SIG-M5 treated with dmso at 0.1 percent for 504 hours (cell line): ENCODE data around the gene TMEM82.

ENCODE experiments used
- DNase-seq: peaks from one replicate; lab custom pipeline; 2025; ENCODE audit not compliant: unreplicated experiment; lab: John Stamatoyannopoulos, UW

TMEM82 gene

DNA sequence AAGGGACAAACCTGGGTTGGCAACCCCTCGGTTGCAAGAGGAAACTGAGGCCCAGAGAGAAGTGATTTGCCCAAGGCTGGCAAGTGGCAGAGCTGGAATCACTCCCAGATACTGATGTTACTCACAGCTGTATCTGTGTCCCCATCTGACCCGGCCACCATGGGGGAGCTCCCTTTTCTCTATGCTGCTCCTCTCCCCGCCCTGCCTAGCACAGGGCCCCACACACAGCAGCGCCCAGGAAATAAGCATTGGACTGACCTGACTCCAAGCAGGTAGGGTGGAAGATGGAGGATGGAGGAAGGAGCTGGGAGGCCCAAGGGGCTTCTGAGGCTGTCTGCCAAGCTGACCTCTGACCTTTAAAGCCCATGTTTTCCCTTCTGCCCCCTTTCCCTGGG is 13.3 kb downstream of the TMEM82 start:
- DNase-seq = no peak

DNA sequence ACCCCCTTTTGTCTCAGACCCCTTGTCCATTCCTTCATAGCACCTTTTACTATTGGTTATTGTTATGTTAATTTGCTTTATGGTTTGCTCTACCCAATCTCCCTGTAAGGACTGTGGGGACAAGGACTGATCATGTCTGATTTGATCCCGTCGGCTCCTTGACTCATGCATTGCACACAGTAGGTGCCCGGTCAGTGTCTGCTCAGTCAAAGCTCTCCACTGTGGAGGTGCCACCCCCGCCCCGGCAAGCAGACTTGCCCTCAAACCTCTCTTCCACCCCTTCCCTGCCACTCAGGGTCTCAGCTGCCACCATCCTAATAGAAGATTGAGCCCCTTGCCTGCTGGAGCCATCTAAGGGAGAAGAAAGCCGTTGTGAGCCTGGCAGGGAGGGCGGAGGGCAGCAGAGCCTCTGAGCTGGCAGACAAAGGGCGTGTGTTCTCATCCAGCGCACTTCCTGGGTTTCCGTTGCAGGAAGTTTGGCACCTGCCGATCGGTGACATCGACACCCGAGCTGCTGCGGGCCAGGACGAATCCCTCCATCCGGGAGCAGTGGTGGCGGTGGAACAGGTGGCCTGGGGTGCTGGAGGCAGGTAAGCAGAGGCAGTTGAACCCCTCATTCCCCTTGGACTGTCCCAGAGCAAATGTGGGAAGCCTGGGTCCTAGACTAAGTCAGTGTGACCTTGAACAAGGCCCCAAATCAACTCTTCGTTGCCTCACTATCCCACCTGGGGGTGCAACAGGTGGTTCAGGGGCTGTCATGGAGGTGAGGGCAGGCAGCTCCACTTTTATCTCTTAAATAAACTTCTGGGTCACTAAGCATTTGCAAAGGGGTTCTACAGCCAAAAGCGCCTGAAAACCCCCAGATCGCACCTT is 14.1 kb downstream of the TMEM82 start:
- DNase-seq = no peak

DNA sequence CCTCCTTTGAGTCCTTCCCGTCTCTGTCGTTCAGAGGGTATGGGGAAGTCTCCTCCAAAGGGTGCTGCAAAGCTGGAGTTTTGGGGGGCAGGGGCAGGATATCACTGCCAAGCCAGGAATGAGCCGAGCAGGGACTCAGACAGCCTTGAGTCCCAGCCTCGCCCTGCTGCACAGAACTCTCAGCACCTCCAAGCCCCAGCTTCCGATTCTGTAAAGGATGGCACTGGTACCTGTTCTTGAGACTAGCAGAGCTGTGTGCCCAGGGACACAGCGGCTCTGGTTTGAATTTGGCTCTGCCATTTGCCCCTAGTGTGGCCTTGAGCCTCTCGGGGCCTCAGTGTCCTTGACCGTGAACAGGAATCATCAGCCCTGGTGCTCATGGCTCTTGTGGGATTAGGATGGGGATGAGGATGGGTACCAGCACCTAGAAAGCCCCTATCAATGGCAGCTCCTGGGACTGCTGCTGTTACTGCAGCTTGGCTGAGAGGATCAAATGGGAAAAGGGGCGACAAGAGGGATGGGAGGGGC is 14.8 kb downstream of the TMEM82 start:
- no peak for DNase-seq

DNA sequence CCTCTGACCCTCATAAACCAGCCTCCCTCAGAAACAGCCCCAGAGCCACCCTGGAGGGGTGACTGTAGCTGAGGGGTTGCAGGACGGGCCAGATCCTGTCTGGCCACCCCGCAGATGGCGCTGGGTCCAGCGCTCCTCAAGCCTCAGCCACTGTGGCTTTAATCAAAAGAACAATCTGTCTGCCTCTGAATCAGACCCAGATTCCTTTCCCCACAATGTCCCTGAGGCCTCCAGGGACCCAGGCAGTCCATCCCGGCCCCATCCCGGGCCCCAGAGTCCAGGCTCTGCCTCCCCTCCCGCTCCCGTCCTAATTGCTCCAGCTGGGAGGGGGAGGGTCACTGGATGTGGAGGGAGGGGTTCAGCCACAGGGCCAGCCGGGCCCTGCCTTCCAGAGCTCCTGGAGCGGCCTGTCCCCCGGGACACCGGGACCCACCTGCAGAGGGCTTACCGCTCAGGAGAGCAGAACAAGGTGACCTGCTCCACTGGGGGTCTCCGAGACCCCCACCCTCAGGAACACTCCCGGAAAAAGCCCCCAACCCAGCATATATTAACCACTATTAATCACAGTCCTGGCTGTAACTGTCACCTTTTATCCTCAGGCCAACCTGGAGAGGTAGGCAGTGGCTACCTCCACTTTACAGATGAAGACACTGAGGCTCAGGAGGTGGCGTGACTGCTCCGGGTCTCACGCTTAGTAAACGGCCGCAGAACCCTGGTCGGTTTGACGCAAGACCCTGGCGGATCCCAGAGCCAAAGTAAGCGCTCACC is 15.5 kb downstream of the TMEM82 start:
- no peak for DNase-seq

DNA sequence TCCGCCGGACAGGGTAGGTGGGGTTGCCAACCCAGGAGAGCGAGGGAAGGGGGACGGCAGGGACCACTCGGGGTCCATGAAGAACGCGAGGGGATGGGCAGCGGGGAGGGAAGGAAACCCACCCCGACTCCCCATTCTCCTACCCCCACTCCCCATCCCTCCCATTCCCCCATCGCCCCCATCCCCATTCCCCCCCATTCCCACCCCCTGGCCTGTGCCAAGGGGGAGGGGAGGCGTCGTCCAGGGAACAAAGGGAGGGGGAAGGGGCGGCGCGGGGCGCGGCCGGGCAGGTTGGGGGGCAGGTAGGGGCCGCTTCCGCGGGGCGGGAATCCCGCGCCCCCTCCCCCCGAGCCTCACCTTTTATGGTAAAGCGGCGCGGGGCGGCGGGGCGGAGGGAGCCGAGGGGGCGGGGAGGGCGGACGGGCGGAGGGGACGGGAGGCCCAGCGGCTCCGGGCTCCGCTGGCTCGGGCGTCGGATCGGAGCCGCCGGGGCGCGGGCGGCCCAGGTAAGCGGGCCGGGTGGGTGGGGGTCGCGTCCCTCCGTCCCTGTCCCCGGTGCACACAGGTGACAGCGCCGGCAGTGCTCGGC is 16.1 kb downstream of the TMEM82 start, which contains the start of gene FBLIM1:
Gene FBLIM1 (plus strand): TSS at position 453 of the 589 bp plus-strand sequence. CDS start 6,189 bp downstream, outside the sequence.
- DNase-seq = no peak

DNA sequence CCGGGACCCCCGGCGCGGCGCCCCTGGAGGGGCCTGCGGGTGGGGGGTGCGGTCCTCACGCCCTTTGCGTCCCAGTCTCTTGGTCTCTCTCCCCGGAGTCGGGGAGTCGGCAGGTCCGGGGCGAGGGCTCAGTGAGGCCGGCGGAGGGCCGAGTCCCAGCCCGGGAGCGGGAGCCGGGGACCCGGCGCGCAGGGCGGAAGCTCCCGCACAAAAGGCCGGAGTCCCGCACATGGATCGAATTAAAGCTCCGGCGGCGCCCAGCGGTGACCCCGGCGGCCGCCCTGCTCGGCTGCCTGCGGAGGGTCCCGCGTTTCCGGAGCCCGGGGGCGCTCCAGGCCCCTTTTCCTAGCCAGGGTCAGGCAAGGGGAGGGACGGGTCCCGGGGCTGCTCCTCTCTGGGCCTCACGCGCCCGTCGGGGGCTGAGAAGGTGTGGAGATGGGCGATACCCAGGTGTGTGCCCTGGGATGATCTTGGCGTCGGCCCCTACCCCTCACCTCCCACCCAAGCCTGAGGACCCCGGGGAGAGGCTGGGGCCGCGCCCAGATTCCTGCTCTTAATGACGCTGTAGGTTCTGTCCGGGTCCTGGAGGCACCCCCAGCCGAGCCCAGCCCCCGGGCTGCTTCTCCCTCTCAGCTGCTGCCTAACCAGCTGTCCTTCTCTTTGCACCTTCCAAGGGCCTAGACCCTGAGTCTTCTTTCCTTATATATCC is 16.8 kb downstream of the TMEM82 start:
- DNase-seq = no peak

DNA sequence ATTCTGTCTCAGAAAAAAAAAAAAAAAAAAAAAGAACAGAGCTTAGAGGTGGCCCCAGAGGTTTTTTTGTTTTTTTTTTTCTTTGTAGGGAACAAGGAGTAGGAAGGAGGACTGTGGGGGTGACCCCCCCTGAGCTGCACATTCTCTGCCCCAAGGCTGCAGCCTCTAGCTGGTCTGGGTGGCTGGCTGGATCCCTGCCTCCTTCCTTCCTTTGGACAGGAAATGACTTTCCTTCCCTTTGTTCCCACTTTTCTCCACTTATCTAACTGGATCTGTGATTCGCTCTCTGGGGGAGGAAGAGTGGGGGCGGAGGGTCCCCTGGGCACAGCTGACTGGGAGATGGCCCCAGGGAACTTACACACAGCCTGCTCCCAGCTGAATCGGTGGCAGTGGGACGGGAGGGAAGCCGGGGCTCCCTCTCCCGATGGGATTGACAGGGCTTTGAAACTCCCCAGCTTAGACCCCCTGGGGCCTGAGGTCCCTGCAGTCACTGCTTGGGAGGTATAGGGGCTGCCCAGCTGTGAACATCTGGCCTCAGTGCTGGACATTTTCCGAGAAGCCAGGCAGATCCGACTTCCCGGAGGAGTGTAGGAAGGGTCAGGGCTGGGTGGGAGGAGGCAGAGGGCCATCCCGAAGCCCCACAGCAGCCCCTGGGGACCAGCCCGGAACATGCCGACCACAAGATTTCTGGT is 18.4 kb downstream of the TMEM82 start:
- DNase-seq = no peak

DNA sequence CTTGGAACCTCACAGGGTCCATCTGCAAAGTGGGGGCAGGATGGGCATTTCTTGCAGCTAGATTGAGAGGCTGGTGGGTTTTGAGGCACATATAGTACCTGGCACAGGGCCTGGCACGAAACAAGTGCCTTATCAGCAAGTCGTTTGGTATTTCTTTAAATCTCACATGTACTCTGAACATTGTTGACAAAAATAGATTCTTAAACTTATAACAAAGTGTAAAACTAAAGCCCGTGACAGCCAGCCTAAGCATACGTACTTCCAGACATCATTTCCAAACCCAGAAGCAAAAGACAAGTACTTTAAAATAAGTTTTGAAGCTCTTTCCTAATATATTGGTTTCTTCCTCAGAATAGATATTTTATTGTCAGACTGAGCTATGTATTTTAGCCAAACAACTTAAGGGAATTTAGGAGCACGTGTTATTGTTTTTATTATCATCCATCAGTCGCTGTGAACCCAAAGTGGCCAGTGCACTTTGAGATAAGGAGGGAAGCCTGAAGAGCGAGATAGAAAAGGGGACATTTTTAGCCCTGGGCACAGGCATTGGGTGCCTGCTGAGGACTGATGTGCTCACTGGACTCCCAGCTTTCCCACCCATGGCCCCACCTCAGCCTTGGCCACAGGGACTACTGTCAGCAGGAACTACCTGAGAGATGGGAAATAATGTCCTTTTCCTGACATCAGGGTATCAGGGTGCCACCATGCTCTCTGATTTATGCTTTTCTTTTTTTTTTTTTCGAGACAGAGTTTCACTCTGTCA is 19.2 kb downstream of the TMEM82 start:
- no peak for DNase-seq

DNA sequence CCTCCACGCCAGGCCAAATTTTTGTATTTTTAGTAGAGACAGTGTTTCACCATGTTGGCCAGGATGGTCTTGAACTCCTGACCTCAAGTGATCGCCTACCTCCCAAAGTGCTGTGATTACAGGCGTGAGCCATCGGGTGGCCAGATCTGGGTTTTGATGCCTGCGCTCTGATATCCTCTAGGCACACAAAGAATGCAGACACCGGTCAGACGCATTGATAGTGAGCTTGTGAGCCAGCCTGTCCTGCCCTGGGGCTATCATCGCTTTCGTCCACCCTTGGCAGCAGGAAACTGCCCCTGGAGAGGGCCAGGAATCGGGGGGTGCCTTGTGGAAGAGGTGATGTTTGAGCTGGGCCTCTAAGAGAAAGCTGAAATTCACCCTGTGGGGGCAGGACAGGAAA is 20.2 kb downstream of the TMEM82 start:
- no peak for DNase-seq

DNA sequence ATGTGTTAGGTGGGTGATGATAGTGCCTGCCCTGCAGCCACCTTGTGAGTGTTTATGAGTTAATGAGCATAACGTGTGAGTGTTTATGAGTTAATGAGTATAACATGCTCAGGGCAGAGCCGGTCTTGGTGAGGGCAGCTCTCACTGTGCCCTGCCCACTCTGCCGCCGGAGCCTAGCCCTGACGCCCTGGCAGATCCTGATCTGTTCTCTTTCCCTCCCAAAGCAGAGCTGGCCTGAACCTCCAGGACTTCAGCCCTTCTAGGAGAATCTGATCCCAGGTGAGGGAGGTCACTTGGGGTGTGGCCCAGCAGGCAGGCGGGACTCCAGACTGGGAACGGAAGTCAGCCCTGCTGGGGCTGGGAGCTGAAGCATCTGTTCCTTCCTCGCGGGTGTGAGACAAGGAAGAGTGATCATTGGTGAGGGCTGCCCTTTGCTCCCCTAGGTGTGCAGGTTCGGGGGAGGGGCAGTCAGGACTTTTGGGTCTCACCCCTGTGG is 22.0 kb downstream of the TMEM82 start:
- DNase-seq = no peak

DNA sequence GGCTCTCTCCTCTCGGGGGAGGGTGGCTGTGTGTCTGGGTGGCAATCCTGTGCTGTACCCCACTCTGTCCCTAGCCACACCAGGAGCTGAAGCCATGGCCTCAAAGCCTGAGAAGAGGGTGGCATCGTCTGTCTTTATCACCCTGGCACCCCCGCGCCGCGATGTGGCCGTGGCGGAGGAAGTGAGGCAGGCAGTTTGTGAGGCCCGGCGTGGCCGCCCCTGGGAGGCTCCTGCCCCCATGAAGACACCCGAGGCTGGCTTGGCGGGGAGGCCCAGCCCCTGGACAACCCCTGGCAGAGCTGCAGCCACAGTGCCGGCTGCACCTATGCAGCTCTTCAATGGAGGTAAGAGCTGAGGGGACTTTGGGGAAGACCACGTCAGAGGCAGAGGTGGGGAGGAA is 22.6 kb downstream of the TMEM82 start:
- DNase-seq = no peak

DNA sequence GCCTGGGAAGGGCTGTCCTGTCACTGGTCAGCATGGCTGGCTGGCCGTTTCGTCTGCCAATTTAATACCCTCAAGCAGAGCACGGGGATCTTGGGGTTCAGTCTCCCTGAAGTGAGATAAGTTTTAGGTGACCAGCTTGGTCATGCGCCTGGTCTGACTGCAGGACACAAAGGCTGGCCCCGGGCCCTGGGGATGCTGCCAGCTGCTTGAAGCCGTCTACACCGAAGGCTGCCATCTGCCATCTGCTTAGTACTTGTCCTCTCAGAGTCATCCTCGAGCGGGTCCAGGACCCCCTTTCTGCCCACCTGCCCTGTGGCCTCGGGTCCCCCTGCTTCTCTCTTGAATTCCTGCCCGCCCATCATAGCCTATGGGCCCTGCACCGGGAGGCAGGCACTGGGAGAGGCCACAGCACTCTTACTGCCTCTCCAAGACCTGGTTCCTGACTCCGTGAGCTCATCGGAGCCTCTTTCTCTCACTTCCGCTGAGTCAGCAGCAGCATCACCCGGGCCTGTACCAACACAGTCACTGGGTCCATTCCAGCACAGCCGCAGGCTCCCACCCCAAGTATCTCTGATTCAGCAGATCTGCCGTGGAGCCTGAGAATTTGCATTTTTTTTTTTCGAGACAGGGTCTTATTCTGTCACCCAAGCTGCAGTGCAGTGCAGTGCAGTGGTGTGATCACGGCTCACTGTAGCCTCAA is 23.3 kb downstream of the TMEM82 start:
- no peak for DNase-seq

DNA sequence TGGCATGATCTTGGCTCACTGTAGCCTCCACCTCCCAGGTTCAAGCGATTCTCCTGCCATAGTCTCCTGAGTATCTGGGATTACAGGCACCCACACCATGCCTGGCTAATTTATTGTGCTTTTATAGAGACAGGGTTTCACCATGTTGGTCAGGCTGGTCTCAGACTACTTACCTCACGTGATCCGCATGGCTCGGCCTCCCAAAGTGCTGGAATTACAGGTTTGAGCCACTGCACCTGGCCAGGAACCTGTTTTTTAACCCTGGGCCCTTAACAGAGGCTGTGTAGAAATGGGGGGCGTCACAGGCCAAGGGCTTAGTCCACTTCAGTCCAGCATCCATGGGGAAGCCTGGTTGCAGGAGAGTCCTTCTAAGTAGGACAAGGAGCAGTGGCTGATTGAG is 25.6 kb downstream of the TMEM82 start:
- no peak for DNase-seq

DNA sequence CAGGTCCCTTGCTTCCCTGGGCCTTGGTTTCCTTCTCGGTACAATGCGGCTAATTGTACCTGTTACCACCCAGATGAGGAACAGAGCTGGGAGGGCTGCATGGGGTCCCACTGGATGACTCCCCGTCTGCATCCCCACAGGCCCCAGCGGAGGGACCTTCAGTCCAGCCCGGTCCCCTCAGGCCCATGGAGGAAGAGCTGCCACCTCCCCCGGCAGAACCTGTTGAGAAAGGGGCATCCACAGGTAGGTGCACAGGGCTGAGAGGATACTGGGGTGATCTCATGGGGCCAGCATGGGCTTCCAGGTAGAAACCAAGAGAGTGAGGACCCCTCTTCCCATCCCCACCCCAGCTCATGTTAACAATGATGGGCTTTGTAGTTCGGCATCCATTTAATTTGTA is 26.1 kb downstream of the TMEM82 start:
- DNase-seq = no peak

DNA sequence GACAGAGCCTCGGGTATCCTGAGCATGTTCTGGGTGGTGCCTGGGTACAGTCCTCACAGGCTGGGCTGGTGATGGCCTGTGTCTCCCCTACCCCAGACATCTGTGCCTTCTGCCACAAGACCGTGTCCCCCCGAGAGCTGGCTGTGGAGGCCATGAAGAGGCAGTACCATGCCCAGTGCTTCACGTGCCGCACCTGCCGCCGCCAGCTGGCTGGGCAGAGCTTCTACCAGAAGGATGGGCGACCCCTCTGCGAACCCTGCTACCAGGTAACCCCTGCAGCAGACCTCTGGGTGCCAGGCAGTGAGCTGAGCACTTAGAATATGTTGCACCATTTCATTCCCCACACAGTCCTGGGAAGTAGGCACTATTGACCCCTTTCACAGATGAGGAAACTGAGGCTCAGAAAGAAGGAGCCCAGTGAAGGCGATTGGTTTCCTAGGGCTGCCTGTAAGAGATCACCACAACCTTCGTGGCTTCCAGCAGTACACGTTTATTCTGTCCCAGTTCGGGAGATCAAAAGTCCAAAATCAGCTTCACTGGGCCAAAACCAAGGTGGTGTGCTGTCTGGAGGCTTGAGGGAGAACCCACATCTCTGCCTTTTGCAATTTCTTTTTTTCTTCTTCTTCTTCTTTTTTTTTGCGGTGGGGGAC is 28.1 kb downstream of the TMEM82 start:
- DNase-seq = no peak

DNA sequence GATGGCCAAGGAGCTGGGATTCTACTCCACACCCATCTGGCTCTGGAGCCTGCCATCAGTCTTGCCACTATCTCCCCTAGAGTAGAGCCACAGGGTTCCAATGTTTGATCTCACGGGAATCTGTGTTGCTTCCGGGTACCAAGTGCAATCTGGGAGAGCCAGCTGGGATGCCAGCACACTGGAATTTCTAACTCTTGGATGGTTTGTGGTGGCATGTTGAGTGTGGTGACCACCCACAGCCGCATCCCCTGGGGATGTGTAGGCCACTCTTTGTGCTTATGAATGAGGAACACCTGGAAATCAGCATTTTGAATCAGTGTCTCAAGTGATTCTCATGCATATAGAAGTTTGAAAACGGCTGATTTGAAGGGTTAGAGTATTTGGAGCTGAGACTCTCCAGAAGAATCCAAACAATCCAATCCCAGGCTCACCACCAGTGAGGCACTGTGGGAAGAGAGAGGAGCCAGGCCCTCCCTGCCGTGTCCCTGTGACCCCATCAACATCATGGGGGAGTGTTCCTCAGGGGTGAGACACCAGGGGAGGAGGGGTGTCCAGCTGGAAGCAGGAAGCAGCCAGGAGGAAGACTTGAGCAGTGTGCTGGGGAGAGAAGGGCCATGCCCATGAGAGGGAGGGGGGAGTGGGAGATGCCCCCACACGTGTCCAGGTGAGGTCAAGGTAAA is 29.7 kb downstream of the TMEM82 start:
- no peak for DNase-seq

DNA sequence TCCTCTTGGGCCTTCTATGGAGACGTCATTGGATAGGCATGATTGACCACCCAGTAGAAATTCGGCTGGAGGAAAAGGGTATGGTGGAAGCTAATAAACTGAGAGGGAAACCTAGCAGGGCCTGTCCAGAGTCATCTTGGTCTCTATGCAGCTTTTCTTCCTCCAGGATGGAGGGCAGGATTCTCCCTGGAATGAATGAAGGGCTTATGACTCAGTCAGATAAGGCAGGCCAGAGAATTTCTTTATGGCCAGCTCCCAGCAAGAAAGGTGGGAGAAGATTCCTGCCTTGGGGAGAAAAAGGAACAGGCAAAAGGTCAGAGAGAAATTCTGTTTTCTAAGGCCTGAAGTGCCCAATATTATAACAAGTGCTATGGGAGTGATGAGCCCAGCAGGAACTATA is 33.4 kb downstream of the TMEM82 start:
- DNase-seq = no peak
